Anterior cingulate cortex (tissue), 58 donors: Measurements from ENCODE around the gene MRPS9.

Experiments
- DNase-seq, 58 donors: peaks; one replicate each; lab custom pipeline; 2025; lab: John Stamatoyannopoulos, UW

MRPS9 gene

DNA sequence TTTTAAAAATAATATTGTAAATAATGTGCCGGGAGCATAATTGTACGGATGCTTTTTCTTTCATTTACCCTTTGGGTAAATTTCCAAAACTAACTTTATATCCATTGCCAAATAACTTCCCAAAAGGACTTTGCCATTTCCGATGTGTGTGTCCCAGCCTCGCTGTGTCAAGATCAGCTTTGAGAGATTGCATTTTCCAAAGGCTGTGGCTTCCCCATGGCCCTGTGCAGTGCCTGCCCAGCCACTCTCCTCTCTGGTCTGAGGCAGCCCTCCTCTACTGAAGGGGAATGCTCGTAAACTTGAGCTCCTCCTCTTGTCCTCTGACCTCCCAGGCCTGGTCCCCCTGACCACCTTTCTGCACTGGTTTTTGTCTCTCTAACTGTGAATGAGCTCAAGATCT, 78.5 kb downstream of the MRPS9 start:
- no peak for DNase-seq

DNA sequence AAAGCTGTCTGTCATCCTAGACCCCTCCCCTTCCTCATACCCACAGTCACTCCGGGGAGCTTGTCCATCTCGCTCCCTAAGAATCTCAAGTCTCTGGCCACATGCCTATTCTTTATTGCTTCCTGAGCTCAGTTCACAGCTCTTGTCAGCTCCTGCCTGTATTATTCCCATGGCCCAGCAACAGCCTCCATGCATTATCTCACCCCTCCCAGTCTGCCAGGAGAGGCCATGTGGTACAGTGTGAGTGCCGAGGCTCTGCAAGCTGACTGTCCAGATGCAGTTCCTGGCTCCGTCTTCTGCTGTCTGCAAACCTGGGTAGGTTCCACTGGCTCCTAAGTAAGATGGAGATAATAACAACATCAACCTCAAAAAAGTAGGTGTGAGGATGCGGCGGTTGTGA, 79.7 kb downstream of the MRPS9 start:
- DNase-seq = no peak

DNA sequence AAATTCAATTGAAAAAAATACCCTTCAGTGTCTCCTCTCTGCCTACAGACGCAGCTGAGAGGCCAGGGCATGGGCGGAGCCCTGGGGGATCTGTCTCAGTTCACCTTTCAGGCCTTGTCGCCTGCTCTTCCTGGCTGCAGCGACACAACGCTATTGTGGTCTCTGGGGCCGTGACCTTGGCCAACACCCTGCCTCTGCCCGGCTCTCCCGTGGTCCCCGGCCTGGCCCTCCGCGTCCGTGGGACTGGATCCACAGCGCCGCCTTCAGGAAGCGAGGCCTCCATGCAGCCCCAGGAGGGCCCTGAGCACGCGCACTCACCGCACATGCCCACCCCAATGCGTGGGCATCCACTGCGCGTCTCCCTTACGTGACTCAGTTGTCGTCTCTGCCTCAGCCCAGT, 81.1 kb downstream of the MRPS9 start:
- no peak for DNase-seq

DNA sequence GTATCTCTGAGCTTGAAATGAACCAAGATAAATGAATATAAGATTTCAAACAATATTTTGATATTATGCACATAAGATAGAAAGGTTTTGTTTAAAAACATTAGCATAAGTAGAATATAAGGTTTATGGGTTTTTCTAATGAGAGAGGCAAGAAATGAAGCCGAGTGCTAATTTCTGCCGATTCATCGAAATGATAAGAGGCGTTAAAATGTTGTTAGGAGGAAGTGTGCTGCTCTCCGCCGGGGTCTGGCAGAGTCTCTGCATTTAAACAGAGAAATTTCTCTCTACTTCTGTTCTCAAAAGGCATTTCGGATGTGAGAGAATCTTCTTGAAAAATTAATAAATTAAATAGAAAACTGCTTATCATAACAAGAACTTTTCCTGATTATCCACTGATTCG, 83.6 kb downstream of the MRPS9 start:
- no peak for DNase-seq

DNA sequence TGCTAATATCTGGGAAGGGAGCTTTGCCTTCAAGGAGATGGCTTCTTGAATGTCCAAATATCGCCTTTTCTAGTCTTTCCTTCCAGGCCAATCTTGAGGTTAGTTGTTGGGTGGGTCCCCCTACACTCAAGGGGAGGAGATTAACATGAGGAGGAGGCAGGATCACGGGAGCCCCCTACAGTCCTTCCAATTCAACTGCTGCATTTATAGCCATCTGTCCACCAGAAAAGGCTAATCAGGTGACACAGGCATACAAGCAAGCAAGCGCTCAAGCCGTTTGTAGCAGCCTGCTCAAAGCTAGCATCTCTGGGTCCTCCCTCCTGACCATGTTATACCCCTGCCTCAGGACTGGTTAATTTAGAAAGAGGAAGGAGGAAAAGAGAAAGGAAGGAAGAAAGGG, 87.6 kb downstream of the MRPS9 start:
- no peak for DNase-seq

DNA sequence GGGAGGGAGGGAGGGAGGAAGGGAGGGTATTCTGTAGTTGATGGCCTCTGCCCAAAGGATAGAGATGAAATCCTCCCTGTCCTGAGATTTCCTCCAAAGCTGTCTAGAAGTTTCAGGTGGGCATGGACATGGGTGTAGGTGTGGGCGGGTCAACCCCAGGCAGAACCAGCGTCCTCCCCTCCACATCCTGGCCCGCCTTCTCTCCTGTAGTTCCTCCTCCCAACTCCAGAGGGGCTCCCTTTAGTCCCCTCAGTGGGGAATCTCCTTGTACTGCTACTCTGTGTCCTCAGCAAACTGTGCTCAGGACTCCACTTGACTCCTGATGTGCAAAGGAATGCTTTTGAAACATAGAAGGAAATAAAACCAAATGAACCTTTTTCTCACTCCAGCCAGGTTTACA, 88.1 kb downstream of the MRPS9 start:
- no peak for DNase-seq

DNA sequence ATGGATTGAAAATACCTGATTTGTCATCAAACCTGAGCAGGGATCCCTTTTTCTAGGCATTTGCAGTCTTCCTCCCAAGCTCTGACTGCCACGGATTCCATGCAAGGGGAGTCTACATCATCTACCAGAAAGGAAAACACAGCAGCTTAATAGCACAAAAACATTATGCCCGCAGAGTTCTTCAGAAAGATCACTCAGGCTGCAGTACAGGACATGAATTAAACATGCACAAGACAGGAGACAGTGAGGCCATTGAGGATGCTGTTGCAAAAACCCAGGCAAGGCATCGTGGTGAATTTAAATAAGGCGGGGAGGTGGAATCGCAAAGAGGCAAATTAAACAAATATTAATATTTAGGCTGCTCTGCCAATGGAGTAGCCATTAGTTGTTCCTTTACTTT, 88.5 kb downstream of the MRPS9 start:
- peak in 2 of 58 donors; percentile 5 to 29 for DNase-seq

DNA sequence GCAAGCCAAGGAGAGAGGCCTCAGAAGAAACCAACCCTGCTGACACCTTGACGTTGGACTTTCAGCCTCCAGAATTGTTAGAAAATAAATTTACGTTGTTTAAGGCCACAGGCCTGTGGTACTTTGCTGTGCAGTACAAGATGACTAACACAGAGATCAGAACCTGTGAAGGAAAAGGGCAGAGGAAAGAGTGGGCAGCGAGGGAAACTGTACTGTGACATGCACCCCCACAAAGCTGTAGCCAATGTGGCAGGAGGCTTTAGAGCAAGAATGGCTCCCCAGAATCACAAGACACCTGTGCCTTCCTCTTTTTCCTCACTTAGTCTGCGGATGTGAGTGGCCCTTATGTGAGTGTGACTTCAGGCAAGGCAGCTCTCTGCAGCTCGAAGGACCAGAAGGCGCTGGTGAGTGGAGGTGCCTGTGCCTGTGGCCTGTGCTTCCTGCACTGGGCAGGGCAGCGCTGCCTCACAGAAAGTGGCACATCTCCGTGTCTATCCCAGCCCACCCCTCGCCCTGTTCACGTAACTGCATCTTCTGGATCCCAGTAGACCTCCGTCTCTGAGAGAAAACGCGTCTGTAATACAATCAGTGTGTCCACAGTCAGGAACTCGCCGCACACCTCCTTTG, 89.5 kb downstream of the MRPS9 start:
- no peak for DNase-seq

DNA sequence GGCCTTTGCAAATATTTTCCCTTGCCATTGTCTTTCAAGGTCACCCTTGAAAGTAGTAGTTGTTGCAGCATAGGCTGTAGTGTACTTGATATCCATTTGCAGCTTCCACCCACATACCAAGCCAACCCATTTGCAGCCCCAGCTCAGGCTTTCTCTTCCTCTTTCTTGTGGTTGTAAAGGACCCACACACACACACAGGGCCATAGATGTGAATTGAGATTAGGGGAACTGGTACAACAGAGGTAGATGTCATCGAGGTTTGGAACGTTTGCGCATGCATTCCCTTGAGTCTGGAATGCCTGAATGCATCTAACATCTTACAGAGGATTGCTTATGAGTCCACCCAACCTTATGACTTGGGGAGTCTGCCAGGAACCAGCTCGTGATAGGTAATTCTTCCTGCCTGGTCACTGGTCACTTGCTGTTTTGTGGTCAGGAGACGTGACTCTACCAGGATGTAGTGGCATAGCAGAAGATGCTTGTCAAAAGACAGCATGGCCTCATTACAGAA, 91.9 kb downstream of the MRPS9 start:
- DNase-seq = no peak

DNA sequence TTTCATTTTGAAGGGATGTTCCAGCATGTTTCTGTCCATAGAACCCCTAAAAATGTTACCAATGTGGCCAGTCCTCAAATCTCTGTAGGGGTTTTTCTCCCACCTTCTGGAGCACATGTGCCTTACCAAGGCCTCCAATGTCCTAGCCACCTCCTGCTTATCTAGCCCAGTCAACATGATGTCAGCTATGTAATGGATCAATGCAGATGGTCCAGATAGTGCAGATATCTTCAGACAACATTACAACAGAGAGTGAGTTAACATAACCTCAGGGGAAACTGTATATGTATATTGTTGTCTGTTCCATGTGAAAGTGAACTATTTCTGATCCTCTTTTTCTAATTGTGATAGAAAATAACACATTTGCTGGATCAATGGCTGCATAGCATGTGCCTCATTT, 92.7 kb downstream of the MRPS9 start:
- no peak for DNase-seq

DNA sequence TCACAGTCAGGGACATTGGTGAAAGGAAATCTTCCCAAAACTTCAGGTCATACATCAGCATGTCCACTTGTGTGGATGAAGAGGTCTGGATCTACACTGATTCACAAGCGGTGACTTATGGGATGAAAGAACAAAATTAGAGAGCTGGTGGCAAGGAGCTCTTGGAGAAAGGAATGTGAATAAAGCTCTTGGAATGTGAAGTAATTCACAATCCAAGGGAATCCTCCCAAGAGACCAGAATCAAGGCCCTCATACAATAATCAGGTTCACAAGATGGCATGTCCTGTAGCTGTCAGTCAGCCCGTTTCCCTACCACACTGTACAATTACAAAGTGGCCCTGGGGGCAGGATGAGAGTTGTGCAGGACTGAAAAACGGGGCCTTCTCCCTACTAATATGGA, 96.2 kb downstream of the MRPS9 start:
- DNase-seq = no peak

DNA sequence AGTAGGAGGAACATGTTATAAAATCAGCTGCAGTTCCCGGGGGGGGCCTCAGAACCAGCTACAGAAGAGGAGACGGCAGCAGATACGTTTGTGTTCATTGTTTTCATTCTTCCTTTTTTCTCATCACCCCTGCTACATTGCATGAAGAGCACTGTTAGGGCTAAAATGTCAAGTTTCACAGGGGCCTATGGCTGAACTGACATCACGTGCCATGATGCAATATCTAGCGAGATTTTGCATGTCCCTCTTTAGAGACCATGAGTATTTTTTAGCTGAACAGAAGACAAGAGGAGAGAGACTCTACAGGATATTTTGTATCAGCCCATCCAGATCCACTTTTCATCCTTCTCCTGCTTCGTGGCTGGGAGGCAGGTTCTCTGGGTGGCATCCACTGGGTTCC, 97.6 kb downstream of the MRPS9 start:
- DNase-seq = no peak

DNA sequence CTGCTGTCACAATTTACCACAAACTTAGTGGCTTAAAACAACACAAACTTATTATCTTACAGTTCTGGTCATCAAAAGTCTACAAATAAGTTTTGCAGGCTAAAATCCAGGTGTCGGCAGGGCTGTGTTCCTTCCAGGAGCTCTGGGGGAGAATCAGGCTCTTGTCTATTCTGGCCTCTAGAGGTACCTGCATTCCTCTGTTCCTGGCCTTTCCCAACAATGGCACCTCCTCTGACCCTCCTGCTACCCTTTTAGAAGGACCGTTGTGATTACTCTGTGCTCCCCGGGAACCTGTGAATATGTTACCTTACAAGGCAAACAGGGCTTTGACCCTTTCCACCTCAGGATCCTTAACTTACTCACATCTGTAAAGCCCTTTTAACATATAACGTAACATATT, 98.5 kb downstream of the MRPS9 start:
- no peak for DNase-seq

DNA sequence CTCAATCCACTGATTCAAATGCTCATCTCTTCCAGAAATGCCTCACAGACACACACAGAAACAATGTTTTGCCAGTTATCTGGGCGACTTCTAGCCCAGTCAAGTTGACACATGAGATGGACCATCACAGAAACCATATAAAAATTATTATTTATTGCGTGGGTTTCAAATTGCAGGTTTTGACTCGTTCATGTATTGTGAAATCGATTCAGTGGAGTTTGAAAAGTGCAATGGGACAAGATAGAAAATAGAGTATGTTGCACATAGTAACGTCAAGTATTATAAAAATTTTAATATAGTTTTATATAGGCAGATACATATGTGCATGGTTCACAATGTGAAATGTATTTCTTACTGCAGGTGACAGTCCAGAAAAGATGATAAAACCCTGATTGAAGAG, 100.8 kb downstream of the MRPS9 start:
- DNase-seq = no peak

DNA sequence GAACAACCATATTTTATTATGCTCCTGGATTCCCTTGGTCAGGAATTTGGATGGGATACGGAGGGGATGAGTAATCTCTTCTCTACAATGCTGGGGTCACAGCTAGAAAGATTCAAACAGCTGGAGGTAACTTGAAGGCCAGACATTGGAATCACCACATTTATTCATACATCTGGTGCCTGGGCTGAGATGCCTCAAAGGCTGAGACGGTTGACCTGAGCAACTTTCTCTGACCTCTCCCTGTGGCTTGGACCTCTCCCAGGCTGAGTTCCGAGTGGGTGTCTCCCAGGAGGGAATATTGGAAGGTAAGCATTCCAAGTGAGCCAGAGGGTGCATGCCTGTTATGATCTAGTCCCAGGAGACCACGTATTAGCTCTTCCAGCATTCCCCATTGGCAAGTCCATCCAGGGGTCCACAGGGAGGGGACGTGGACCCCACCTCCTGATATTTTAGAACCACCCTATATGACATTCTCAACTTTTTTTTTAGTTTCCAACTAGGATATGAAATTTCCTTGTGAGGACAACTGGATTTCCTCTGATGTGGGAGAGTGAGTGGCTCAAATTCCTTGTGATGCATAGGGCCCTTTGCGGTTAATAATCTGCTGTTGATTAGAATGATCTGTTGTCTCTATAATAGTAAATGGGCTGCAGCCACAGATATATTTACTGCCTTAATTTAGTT, 101.8 kb downstream of the MRPS9 start:
- DNase-seq = no peak

DNA sequence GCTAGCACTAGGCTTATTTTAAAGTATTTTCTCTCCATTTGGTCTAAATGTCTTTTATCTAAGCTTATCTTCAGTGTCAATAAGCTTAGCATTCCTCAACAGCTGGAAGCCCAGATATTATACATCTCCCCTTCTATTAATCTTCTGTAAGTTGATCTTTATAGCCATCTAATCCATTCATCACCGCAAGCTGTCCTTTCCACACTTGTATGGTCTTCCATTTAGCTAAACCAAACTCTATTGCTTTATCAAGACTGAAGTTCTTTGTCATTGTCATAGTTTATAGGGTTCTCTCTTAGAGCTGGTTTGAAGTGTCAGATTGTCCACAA, 102.3 kb downstream of the MRPS9 start:
- no peak for DNase-seq

DNA sequence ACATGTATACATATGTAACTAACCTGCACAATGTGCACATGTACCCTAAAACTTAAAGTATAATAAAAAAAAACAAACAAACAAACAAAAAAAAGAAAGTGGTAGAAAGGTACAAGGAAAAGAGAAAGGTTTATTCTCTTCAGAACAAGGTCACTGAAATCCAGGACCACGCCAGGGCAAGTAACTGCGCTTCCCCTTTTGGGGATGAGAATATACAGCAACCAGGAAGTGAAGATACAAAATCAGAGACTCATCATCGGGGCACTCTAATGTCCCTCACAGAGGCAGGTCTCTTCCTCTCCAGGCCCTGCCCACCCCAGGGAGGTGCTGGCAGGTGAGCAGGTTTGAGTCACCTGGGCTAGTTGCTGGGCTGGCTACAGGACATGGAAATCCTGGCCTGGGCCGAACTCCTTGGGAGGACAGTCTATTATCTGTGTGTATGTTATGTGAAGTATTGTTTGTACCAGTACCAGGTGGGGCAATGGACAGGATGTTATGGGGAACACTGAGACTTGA, 103.3 kb downstream of the MRPS9 start:
- DNase-seq = no peak

DNA sequence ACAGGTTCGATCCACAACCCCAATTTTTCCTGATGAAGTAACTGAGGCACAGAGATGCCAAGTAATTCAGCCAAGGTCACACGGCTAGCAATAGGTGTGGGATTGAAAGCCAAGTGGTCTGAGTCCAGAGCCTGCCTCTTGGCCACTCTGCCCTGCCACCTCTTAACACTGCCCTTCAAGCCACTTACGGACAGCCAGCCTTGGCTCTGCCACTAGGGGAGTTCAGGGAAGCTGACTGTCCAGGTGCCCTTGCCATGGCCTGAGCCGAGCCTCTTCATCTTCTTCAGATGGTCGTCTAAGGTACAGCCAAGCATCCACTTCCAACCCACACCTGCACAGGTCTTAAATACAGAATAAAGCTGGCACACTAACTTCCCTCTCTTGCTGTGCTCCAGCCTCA, 104.4 kb downstream of the MRPS9 start:
- DNase-seq = no peak

DNA sequence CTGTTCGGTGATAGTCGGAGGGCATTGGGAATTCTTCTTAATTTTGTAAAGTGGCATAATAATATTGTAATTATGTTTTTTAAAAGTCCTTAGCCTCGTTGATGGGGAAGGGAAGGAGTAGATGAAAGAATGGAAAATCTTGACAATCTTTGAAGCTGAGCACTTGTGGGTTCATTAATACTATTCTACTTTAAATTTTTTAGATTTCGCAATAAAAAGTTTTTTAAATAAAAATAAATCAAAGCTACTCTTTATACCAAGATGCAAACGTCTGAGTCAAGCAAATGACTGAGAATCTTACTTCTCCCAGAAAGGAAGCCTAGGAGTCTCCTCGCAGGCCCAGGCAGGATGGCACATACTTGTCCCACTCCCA, 105.2 kb downstream of the MRPS9 start:
- DNase-seq = no peak

DNA sequence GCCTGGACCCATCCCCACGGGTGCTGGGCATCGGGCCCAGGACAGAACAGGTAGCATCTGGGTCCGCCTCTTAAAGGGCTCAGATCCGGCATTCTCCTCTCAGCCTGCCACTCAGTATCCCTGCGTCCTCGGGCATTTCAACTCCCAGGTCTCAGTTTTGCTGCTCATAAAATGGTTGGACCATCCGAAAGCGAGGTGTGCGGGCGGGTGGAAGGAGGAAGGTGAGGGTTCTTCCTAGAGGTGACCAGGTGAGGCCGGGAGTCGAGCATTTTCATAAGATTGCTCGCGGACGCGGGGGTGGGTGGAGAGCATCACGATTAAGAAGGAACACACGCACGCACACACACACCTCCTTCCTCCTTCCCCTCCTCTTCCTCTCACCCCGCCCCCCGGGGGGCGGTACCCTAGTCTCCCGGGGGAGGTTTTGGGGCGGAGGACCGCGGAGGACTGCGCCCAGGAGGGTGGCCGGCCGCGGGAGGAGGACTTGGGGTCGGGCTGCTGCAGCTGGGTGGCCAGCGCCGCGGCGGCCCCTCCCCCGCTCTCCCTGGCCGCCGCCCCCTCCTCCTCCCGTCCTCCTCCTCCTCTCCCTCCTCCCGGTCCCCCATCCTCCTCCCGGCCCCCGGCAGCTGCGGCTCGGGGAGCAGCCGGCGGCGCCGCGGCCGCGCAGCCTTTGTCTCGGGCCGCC, 105.7 kb downstream of the MRPS9 start:
- DNase-seq = peak in 33 of 58 donors; percentile 6 to 63 (median 25)

DNA sequence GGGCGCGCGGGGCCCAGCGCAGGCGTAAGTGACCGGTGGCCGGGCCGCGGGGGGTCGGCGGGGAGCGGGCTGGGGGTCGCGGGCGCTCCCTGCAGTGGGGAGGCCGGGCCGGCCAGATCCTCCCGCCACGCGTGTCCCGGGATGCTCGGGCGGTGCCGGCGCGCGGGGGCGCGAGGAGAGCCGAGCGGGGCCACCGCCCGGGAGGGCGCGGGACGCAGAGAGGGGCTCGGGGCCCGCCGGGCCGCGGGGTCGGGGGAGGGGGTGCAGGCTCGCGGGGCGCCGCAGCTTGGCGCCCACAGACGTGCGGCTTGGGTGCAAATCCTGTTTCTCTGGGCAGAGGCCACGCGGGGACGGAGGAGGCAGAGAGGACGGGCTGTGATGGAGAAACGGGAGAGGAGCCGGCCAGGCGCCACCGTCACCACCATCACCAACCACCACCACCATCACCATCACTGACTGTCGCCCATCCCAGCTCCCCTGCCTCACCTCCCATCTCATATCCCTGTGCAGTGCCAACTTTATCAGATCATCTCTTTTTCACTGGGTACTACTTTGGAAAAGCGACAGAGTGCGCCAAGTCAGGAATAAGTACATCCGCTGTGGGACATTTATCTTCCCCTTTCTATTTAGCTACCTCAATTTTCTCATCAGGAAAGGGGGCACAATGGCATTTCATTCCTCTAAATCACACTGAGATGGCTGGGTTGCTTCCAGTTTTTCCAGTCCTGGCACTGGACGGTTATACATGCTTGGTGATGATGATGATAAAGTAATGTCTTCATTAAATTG, 106.5 kb downstream of the MRPS9 start:
- DNase-seq = peak in 2 of 58 donors; percentile 15 to 58
